ENCODE measurements around the gene RPS3A. TPM values are rescaled to one million over a fixed set of nuclear protein-coding genes. Genes with fewer than 3 reads are reported as not detected.

Gene RPS3A
- total and polyA plus RNA-seq, 2 of the 13 experiments (the other 11 are each of a cell fraction or from before 2014, with no cell fraction given), result 3,332 to 3,626 TPM

DNA sequence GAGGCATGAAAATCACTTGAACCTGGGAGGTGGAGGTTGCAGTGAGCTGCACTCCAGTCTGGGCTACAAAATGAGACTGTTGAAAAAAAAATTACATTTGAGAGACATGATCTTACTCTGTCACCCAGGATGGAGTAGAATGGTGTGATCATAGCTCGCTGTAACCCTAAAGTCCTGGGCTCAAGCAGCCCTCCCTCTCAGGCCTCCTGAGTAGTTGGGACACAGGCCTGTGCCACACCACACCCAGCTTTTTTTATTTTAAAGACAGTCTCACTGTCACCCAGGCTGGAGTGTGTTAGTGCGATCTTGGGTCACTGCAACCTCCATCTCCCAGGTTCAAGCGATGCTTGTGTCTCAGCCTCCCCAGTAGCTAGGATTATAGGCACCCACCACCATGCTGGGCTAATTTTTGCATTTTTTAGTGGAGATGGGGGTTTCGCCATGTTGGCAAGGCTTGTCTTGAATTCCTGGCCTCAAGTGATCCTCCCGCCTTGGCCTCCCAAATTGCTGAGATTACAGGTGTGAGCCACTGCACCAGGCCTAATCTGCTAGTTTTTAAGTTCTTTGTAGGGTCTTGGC lies 6.1 kb downstream of the RPS3A start (continued):
- TF ChIP-seq, protein P1, sequence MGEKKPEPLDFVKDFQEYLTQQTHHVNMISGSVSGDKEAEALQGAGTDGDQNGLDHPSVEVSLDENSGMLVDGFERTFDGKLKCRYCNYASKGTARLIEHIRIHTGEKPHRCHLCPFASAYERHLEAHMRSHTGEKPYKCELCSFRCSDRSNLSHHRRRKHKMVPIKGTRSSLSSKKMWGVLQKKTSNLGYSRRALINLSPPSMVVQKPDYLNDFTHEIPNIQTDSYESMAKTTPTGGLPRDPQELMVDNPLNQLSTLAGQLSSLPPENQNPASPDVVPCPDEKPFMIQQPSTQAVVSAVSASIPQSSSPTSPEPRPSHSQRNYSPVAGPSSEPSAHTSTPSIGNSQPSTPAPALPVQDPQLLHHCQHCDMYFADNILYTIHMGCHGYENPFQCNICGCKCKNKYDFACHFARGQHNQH (CRISPR knock-in tag; IDR thresholded peaks at IDR 0.05), result no peak
- TF ChIP-seq, protein P2, sequence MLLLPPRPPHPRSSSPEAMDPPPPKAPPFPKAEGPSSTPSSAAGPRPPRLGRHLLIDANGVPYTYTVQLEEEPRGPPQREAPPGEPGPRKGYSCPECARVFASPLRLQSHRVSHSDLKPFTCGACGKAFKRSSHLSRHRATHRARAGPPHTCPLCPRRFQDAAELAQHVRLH (CRISPR knock-in tag; IDR thresholded peaks at IDR 0.05; ENCODE audit: borderline replicate concordance, low read depth), result no peak
- TF ChIP-seq HOXA3 (CRISPR knock-in tag; IDR thresholded peaks at IDR 0.05), result no peak
- no peak for TF ChIP-seq MATR3 (CRISPR knock-in tag; IDR thresholded peaks at IDR 0.05)
- no peak for TF ChIP-seq ZNF879 (CRISPR knock-in tag; IDR thresholded peaks at IDR 0.05)
- TF ChIP-seq, protein P3, sequence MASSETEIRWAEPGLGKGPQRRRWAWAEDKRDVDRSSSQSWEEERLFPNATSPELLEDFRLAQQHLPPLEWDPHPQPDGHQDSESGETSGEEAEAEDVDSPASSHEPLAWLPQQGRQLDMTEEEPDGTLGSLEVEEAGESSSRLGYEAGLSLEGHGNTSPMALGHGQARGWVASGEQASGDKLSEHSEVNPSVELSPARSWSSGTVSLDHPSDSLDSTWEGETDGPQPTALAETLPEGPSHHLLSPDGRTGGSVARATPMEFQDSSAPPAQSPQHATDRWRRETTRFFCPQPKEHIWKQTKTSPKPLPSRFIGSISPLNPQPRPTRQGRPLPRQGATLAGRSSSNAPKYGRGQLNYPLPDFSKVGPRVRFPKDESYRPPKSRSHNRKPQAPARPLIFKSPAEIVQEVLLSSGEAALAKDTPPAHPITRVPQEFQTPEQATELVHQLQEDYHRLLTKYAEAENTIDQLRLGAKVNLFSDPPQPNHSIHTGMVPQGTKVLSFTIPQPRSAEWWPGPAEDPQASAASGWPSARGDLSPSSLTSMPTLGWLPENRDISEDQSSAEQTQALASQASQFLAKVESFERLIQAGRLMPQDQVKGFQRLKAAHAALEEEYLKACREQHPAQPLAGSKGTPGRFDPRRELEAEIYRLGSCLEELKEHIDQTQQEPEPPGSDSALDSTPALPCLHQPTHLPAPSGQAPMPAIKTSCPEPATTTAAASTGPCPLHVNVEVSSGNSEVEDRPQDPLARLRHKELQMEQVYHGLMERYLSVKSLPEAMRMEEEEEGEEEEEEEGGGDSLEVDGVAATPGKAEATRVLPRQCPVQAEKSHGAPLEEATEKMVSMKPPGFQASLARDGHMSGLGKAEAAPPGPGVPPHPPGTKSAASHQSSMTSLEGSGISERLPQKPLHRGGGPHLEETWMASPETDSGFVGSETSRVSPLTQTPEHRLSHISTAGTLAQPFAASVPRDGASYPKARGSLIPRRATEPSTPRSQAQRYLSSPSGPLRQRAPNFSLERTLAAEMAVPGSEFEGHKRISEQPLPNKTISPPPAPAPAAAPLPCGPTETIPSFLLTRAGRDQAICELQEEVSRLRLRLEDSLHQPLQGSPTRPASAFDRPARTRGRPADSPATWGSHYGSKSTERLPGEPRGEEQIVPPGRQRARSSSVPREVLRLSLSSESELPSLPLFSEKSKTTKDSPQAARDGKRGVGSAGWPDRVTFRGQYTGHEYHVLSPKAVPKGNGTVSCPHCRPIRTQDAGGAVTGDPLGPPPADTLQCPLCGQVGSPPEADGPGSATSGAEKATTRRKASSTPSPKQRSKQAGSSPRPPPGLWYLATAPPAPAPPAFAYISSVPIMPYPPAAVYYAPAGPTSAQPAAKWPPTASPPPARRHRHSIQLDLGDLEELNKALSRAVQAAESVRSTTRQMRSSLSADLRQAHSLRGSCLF (CRISPR knock-in tag; IDR thresholded peaks at IDR 0.05; ENCODE audit: borderline replicate concordance), result no peak
- no peak for TF ChIP-seq ZFY (CRISPR knock-in tag; IDR thresholded peaks at IDR 0.05)
- no peak for TF ChIP-seq ZC3H4 (CRISPR knock-in tag; IDR thresholded peaks at IDR 0.05; ENCODE audit: borderline replicate concordance)
- no peak for TF ChIP-seq ZNF737 (CRISPR knock-in tag; IDR thresholded peaks at IDR 0.05; ENCODE audit: borderline replicate concordance)
- no peak for TF ChIP-seq TCF7L2 (IDR thresholded peaks at IDR 0.05; ENCODE audit: low read depth, low read length)
- TF ChIP-seq ZNF225 (CRISPR knock-in tag; IDR thresholded peaks at IDR 0.05), result no peak
- TF ChIP-seq SALL1 (CRISPR knock-in tag; IDR thresholded peaks at IDR 0.05), result 0 out of 2 replicates have a peak, but pooled peaks have one; percentile 13
- no peak for TF ChIP-seq NR2F6 (IDR thresholded peaks at IDR 0.05)
- no peak for TF ChIP-seq NR2F6 (CRISPR knock-in tag; IDR thresholded peaks at IDR 0.05)
- TF ChIP-seq BCL6 (CRISPR knock-in tag; IDR thresholded peaks at IDR 0.05), result no peak
- no peak for TF ChIP-seq KLF12 (CRISPR knock-in tag; IDR thresholded peaks at IDR 0.05; ENCODE audit: borderline replicate concordance)
- TF ChIP-seq ZNF678 (CRISPR knock-in tag; IDR thresholded peaks at IDR 0.05), result no peak
- no peak for TF ChIP-seq SP1 (IDR thresholded peaks at IDR 0.05)
- no peak for TF ChIP-seq SP1 (CRISPR knock-in tag; IDR thresholded peaks at IDR 0.05)
- 0 out of 2 replicates have a peak, but pooled peaks have one; percentile 34 for TF ChIP-seq REXO4 (CRISPR knock-in tag; IDR thresholded peaks at IDR 0.05; ENCODE audit: borderline replicate concordance)
- TF ChIP-seq NKX3-1 (CRISPR knock-in tag; IDR thresholded peaks at IDR 0.05), result no peak
- TF ChIP-seq DNMT1 (CRISPR knock-in tag; IDR thresholded peaks at IDR 0.05), result no peak
- TF ChIP-seq ZNF563 (CRISPR knock-in tag; IDR thresholded peaks at IDR 0.05), result no peak
- TF ChIP-seq AGO2 (optimal IDR thresholded peaks at IDR 0.05; ENCODE audit: low read depth, low read length), result peak; percentile 82
- TF ChIP-seq ZNF713 (CRISPR knock-in tag; IDR thresholded peaks at IDR 0.05), result no peak
- TF ChIP-seq, protein P4, sequence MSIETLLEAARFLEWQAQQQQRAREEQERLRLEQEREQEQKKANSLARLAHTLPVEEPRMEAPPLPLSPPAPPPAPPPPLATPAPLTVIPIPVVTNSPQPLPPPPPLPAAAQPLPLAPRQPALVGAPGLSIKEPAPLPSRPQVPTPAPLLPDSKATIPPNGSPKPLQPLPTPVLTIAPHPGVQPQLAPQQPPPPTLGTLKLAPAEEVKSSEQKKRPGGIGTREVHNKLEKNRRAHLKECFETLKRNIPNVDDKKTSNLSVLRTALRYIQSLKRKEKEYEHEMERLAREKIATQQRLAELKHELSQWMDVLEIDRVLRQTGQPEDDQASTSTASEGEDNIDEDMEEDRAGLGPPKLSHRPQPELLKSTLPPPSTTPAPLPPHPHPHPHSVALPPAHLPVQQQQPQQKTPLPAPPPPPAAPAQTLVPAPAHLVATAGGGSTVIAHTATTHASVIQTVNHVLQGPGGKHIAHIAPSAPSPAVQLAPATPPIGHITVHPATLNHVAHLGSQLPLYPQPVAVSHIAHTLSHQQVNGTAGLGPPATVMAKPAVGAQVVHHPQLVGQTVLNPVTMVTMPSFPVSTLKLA (IDR thresholded peaks at IDR 0.05), result no peak
- no peak for TF ChIP-seq TRIM24 (CRISPR knock-in tag; IDR thresholded peaks at IDR 0.05)
